Astrocyte of the hippocampus (primary cell): Measurements from ENCODE around the gene CCDC194.
"Not testable (repeated sequence)": the region's sequence is repeated elsewhere in the genome, so short reads cannot be mapped to it uniquely, and the experiment has no call there.

Experiments used
- DNase-seq: peaks from one replicate; pipeline ENCODE4 v3.0.0; 2011; ENCODE audit warnings: low read depth, low spot score

The CCDC194 gene

GRCh38 chr19:17376935-17377600 lies 16.9 kb downstream of the CCDC194 start, which contains the start of gene PLVAP:
Gene PLVAP, minus strand, starts transcription at chr19:17377342. Its CDS starts 54 bp downstream, at chr19:17377288.
- no peak for DNase-seq

GRCh38 chr19:17370026-17370587 lies 23.9 kb downstream of the CCDC194 start:
- DNase-seq, result no peak

- no peak for DNase-seq
Observed at GRCh38 chr19:17365361-17365760, 28.6 kb downstream of the CCDC194 start.

GRCh38 chr19:17363852-17364605 lies 30.0 kb downstream of the CCDC194 start:
- not testable (repeated sequence) for DNase-seq

GRCh38 chr19:17359905-17360800 lies 33.8 kb downstream of the CCDC194 start:
- no peak for DNase-seq

- peak; percentile 74 for DNase-seq
Observed at GRCh38 chr19:17358395-17358794, 35.6 kb downstream of the CCDC194 start.

GRCh38 chr19:17357724-17358123 lies 36.3 kb downstream of the CCDC194 start:
- no peak for DNase-seq

GRCh38 chr19:17357078-17357666 lies 36.8 kb downstream of the CCDC194 start:
- no peak for DNase-seq

- DNase-seq, result no peak
Observed at GRCh38 chr19:17353386-17353785, 40.6 kb downstream of the CCDC194 start.

GRCh38 chr19:17352608-17353280 lies 41.3 kb downstream of the CCDC194 start:
- DNase-seq, result no peak

GRCh38 chr19:17351815-17352435 lies 42.1 kb downstream of the CCDC194 start:
- DNase-seq, result no peak

GRCh38 chr19:17348700-17349099 lies 45.3 kb downstream of the CCDC194 start:
- DNase-seq, result peak; percentile 81

GRCh38 chr19:17347877-17348276 lies 46.1 kb downstream of the CCDC194 start:
- no peak for DNase-seq

- DNase-seq, result no peak
Observed at GRCh38 chr19:17347361-17347760, 46.6 kb downstream of the CCDC194 start.

- DNase-seq, result peak; percentile 85
Observed at GRCh38 chr19:17346109-17346671, 47.8 kb downstream of the CCDC194 start.

GRCh38 chr19:17341845-17342244 lies 52.2 kb downstream of the CCDC194 start:
- no peak for DNase-seq

- no peak for DNase-seq
Observed at GRCh38 chr19:17341386-17341785, 52.6 kb downstream of the CCDC194 start.

GRCh38 chr19:17340871-17341357 lies 53.1 kb downstream of the CCDC194 start:
- no peak for DNase-seq
